ENCODE data around the gene BRD7.

Gene BRD7

GRCh38 chr16:50388496-50388895 is 19.7 kb upstream of the BRD7 start:
- no peak for DNase-seq

- no peak for DNase-seq
These were observed 18.0 kb upstream of the BRD7 start for GRCh38 chr16:50386774-50387173.

GRCh38 chr16:50386139-50386538 is 17.4 kb upstream of the BRD7 start:
- DNase-seq: no peak

GRCh38 chr16:50384500-50385135 is 15.8 kb upstream of the BRD7 start:
- DNase-seq: no peak

- DNase-seq: no peak
These were observed 13.1 kb upstream of the BRD7 start for GRCh38 chr16:50381679-50382440.

- DNase-seq: no peak
These were observed 9.6 kb upstream of the BRD7 start for GRCh38 chr16:50378417-50378816.

GRCh38 chr16:50377001-50377400 is 8.2 kb upstream of the BRD7 start:
- DNase-seq: no peak

GRCh38 chr16:50373780-50374179 is 5.0 kb upstream of the BRD7 start:
- no peak for DNase-seq

GRCh38 chr16:50373345-50373701 is 4.5 kb upstream of the BRD7 start:
- no peak for DNase-seq

- DNase-seq: no peak
These were observed 4.0 kb upstream of the BRD7 start for GRCh38 chr16:50372611-50373344.

- no peak for DNase-seq
These were observed 3.3 kb upstream of the BRD7 start for GRCh38 chr16:50371936-50372595.

- DNase-seq: no peak
These were observed 2.4 kb upstream of the BRD7 start for GRCh38 chr16:50371036-50371716.

GRCh38 chr16:50369133-50369804 is 481 bp upstream of the BRD7 start:
- no peak for DNase-seq

GRCh38 chr16:50367777-50368409 is 895 bp downstream of the BRD7 start:
- no peak for DNase-seq

GRCh38 chr16:50365791-50366575 is 2.8 kb downstream of the BRD7 start:
- no peak for DNase-seq

GRCh38 chr16:50363656-50364055 is 5.1 kb downstream of the BRD7 start:
- no peak for DNase-seq

GRCh38 chr16:50360779-50361178 is 8.0 kb downstream of the BRD7 start:
- DNase-seq: no peak

- DNase-seq: no peak
These were observed 8.6 kb downstream of the BRD7 start for GRCh38 chr16:50360033-50360778.

GRCh38 chr16:50359626-50360025 is 9.2 kb downstream of the BRD7 start:
- DNase-seq: no peak

All from activated CD4-positive, alpha-beta T cell treated with anti-CD3 and anti-CD28 coated beads, Interleukin-2, Interleukin-6, amounts not matched to agents 100 ng/mL and 50 ng/mL, durations not matched to agents 16 hours and 8 hours (primary cell).